ENCODE results near the gene BICC1. TPM values are rescaled to one million over a fixed set of nuclear protein-coding genes. Genes with fewer than 3 reads are reported as not detected.

The BICC1 gene
- total and polyA plus RNA-seq, 9 donors, result 15.2 to 26.9 (median 19.7) TPM

GRCh38 chr10:58735087-58735486, 222.4 kb downstream of the BICC1 start:
- Histone ChIP-seq H3K9me3 (replicated peaks; ENCODE audit: control insufficient read depth, low read depth, low read length) (peaks cover 13% of the 10 kb centered on the region), H3K27ac (ENCODE audit: low read length) (no peak overlapping the region), H3K27me3 (ENCODE audit: control insufficient read depth, insufficient read depth, low read length) (no peaks in the 10 kb centered on the region), H3K36me3 (ENCODE audit: control insufficient read depth, insufficient read depth, low read length) (no peaks in the 10 kb centered on the region), H3K4me1 (ENCODE audit: control insufficient read depth, insufficient read depth, low read length) (no peaks in the 10 kb centered on the region), H3K4me3 (ENCODE audit: low read length) (no peak overlapping the region)
- WGBS (ENCODE audit: insufficient coverage), result 70% methylated on average over 4 of the region's 7 CpGs
- no peak for DNase-seq

GRCh38 chr10:58740620-58741369, 228.1 kb downstream of the BICC1 start:
- no peaks in the 10 kb centered on the region for H3K27me3 ChIP-seq (ENCODE audit: control insufficient read depth, insufficient read depth, low read length)
- WGBS (ENCODE audit: insufficient coverage), result 83% methylated on average over 11 of the region's 11 CpGs
- no peak overlapping the region for H3K4me3 ChIP-seq (ENCODE audit: low read length)
- H3K9me3 ChIP-seq (replicated peaks; ENCODE audit: control insufficient read depth, low read depth, low read length), result no peaks in the 10 kb centered on the region
- DNase-seq, result no peak
- no peak overlapping the region for H3K27ac ChIP-seq (ENCODE audit: low read length)
- peaks cover 2% of the 10 kb centered on the region for H3K4me1 ChIP-seq (ENCODE audit: control insufficient read depth, insufficient read depth, low read length)
- no peaks in the 10 kb centered on the region for H3K36me3 ChIP-seq (ENCODE audit: control insufficient read depth, insufficient read depth, low read length)

- Histone ChIP-seq H3K27me3 (ENCODE audit: control insufficient read depth, insufficient read depth, low read length) (no peaks in the 10 kb centered on the region), H3K36me3 (ENCODE audit: control insufficient read depth, insufficient read depth, low read length) (no peaks in the 10 kb centered on the region), H3K4me3 (ENCODE audit: low read length) (no peak overlapping the region), H3K9me3 (replicated peaks; ENCODE audit: control insufficient read depth, low read depth, low read length) (no peaks in the 10 kb centered on the region), H3K4me1 (ENCODE audit: control insufficient read depth, insufficient read depth, low read length) (peaks cover 2% of the 10 kb centered on the region), H3K27ac (ENCODE audit: low read length) (no peak overlapping the region)
- WGBS (ENCODE audit: insufficient coverage), result 81% methylated on average over 3 of the region's 4 CpGs
- no peak for DNase-seq
Measured at GRCh38 chr10:58741673-58742072, 229.0 kb downstream of the BICC1 start.

GRCh38 chr10:58742141-58742540, 229.5 kb downstream of the BICC1 start:
- peaks cover 4% of the 10 kb centered on the region for H3K4me1 ChIP-seq (ENCODE audit: control insufficient read depth, insufficient read depth, low read length)
- no peak overlapping the region for H3K27ac ChIP-seq (ENCODE audit: low read length)
- WGBS (ENCODE audit: insufficient coverage), result no CpG with 5 or more reads among the region's 1 CpG
- no peaks in the 10 kb centered on the region for H3K27me3 ChIP-seq (ENCODE audit: control insufficient read depth, insufficient read depth, low read length)
- no peaks in the 10 kb centered on the region for H3K36me3 ChIP-seq (ENCODE audit: control insufficient read depth, insufficient read depth, low read length)
- no peaks in the 10 kb centered on the region for H3K9me3 ChIP-seq (replicated peaks; ENCODE audit: control insufficient read depth, low read depth, low read length)
- DNase-seq, result no peak
- H3K4me3 ChIP-seq (ENCODE audit: low read length), result no peak overlapping the region

GRCh38 chr10:58743466-58744115, 230.9 kb downstream of the BICC1 start:
- Histone ChIP-seq H3K9me3 (replicated peaks; ENCODE audit: control insufficient read depth, low read depth, low read length) (no peaks in the 10 kb centered on the region), H3K27me3 (ENCODE audit: control insufficient read depth, insufficient read depth, low read length) (no peaks in the 10 kb centered on the region), H3K4me3 (ENCODE audit: low read length) (no peak overlapping the region), H3K27ac (ENCODE audit: low read length) (peak overlapping the region; percentile 52), H3K36me3 (ENCODE audit: control insufficient read depth, insufficient read depth, low read length) (no peaks in the 10 kb centered on the region), H3K4me1 (ENCODE audit: control insufficient read depth, insufficient read depth, low read length) (peaks cover 4% of the 10 kb centered on the region)
- peak; percentile 81 for DNase-seq
- WGBS (ENCODE audit: insufficient coverage), result no CpG with 5 or more reads among the region's 3 CpGs

- peak; percentile 69 for DNase-seq
- Histone ChIP-seq H3K9me3 (replicated peaks; ENCODE audit: control insufficient read depth, low read depth, low read length) (no peaks in the 10 kb centered on the region), H3K4me1 (ENCODE audit: control insufficient read depth, insufficient read depth, low read length) (peaks cover 4% of the 10 kb centered on the region), H3K27me3 (ENCODE audit: control insufficient read depth, insufficient read depth, low read length) (no peaks in the 10 kb centered on the region), H3K27ac (ENCODE audit: low read length) (no peak overlapping the region), H3K36me3 (ENCODE audit: control insufficient read depth, insufficient read depth, low read length) (no peaks in the 10 kb centered on the region), H3K4me3 (ENCODE audit: low read length) (no peak overlapping the region)
- WGBS (ENCODE audit: insufficient coverage), result no CpG with 5 or more reads among the region's 2 CpGs
Measured at GRCh38 chr10:58746474-58747185, 234.0 kb downstream of the BICC1 start.

- no CpG with 5 or more reads among the region's 2 CpGs for WGBS (ENCODE audit: insufficient coverage)
- Histone ChIP-seq H3K27ac (ENCODE audit: low read length) (no peak overlapping the region), H3K4me1 (ENCODE audit: control insufficient read depth, insufficient read depth, low read length) (peaks cover 4% of the 10 kb centered on the region), H3K36me3 (ENCODE audit: control insufficient read depth, insufficient read depth, low read length) (no peaks in the 10 kb centered on the region), H3K4me3 (ENCODE audit: low read length) (no peak overlapping the region), H3K27me3 (ENCODE audit: control insufficient read depth, insufficient read depth, low read length) (no peaks in the 10 kb centered on the region), H3K9me3 (replicated peaks; ENCODE audit: control insufficient read depth, low read depth, low read length) (no peaks in the 10 kb centered on the region)
- DNase-seq, result no peak
Measured at GRCh38 chr10:58747687-58748086, 235.0 kb downstream of the BICC1 start.

GRCh38 chr10:58752665-58753064, 240.0 kb downstream of the BICC1 start:
- H3K27me3 ChIP-seq (ENCODE audit: control insufficient read depth, insufficient read depth, low read length), result no peaks in the 10 kb centered on the region
- H3K36me3 ChIP-seq (ENCODE audit: control insufficient read depth, insufficient read depth, low read length), result no peaks in the 10 kb centered on the region
- H3K27ac ChIP-seq (ENCODE audit: low read length), result no peak overlapping the region
- 100% methylated on average over 1 of the region's 3 CpGs for WGBS (ENCODE audit: insufficient coverage)
- H3K9me3 ChIP-seq (replicated peaks; ENCODE audit: control insufficient read depth, low read depth, low read length), result no peaks in the 10 kb centered on the region
- no peak overlapping the region for H3K4me3 ChIP-seq (ENCODE audit: low read length)
- DNase-seq, result no peak
- peaks cover 13% of the 10 kb centered on the region for H3K4me1 ChIP-seq (ENCODE audit: control insufficient read depth, insufficient read depth, low read length)

- Histone ChIP-seq H3K9me3 (replicated peaks; ENCODE audit: control insufficient read depth, low read depth, low read length) (no peaks in the 10 kb centered on the region), H3K27me3 (ENCODE audit: control insufficient read depth, insufficient read depth, low read length) (no peaks in the 10 kb centered on the region), H3K36me3 (ENCODE audit: control insufficient read depth, insufficient read depth, low read length) (no peaks in the 10 kb centered on the region), H3K27ac (ENCODE audit: low read length) (no peak overlapping the region), H3K4me1 (ENCODE audit: control insufficient read depth, insufficient read depth, low read length) (peaks cover 15% of the 10 kb centered on the region), H3K4me3 (ENCODE audit: low read length) (no peak overlapping the region)
- DNase-seq, result no peak
- WGBS (ENCODE audit: insufficient coverage), result no CpG with 5 or more reads among the region's 2 CpGs
Measured at GRCh38 chr10:58753425-58753824, 240.8 kb downstream of the BICC1 start.

Measured in muscle of leg (tissue), 11 donors.